Psoas muscle (tissue), 8 donors: ENCODE data around the gene MCRIP2. TPM values are rescaled to one million over a fixed set of nuclear protein-coding genes. Genes with fewer than 3 reads are reported as not detected.

Experiments
- ATAC-seq, 4 donors: fragments of 200-7000 bp; cut with Tn5 transposase; one replicate each; pipeline ENCODE4 v1.9.1; 2020; ENCODE audit warnings: moderate library complexity in 3 of 4, mild to moderate bottlenecking in 2 of 4
- DNase-seq, 2 donors: peaks; one replicate each; pipeline ENCODE4 v3.0.0-alpha.2; 2020
- H3K27ac ChIP-seq: fragments of 200-600 bp; one replicate; pipeline ENCODE4 v1.8.0; 2022
- H3K27me3 ChIP-seq, 3 donors: fragments of 200-600 bp in 1 of 3; one replicate each; pipeline versions ENCODE4 v1.6.1 to v1.8.0; 2013 to 2022; ENCODE audit warnings: low read length in 2 of 3, mild to moderate bottlenecking in 2 of 3, moderate library complexity in 1 of 3; ENCODE audit not compliant: insufficient read depth in 3 of 3
- H3K36me3 ChIP-seq, 2 donors: fragments of 200-600 bp in 1 of 2; one replicate each; pipeline versions ENCODE4 v1.6.1 to v1.8.0; 2013 to 2022; ENCODE audit warnings: low read depth in 1 of 2, mild to moderate bottlenecking in 1 of 2, moderate library complexity in 1 of 2; ENCODE audit not compliant: insufficient read depth in 1 of 2
- H3K4me1 ChIP-seq: fragments of 200-600 bp; one replicate; pipeline ENCODE4 v1.8.0; 2022
- H3K4me3 ChIP-seq: fragments of 200-600 bp; one replicate; pipeline ENCODE4 v1.8.0; 2022; ENCODE audit warnings: mild to moderate bottlenecking
- H3K9me3 ChIP-seq: fragments of 200-600 bp; one replicate; pipeline ENCODE4 v1.8.0; 2022
- CTCF ChIP-seq: fragments of 200-600 bp; IDR thresholded peaks from one replicate; pipeline ENCODE4 v1.8.0; 2022; ENCODE audit warnings: antibody characterized with exemption
- WGBS, 3 donors: extraction: QIAGEN DNeasy Blood & Tissue Kit; methylation state at CpG; one replicate each; pipeline versions ENCODE4 v1.1.6 to v1.1.7; 2013; 5-methylcytosine and 5-hydroxymethylcytosine counted together
- intact Hi-C, 2 donors: fragments of 100-400 bp; cut with DNase I; formaldehyde crosslinking; loops; one replicate each; pipeline versions ENCODE4 v1.11.0 to v1.14.2; 2022
- polyA plus RNA-seq, 3 donors: library from polyadenylated mRNA; stranded (reverse); fragments of 200-250 nt; gene quantifications; one replicate each; pipeline ENCODE4 v1.2.3, GENCODE V29; 2013
- total RNA-seq, 4 donors: library from RNA; stranded (reverse); fragmentation: NEBNext Ultra II Directional in 2 of 4; extraction: Animal tissue kit (Norgen Biotek cat#: 25700) in 2 of 4; gene quantifications; one replicate each; pipeline versions ENCODE4 v1.2.1 to v1.2.4, GENCODE V29; 2021 to 2023
- donor health status: healthy with polysubstance abuse.
- donor health status: DM: no; HTN: no; CAD: no; lungs with moderate emphysema.
- donor health status: Bipolar disorder and iron deficiency.
- donor health status: healthy.
- donor health status: DM: yes; HTN: yes; CAD: no.
- donor health status: DM: no; HTN: no; CAD: no.
- donor health status: DM: no; HTN: no; CAD: no.
- donor health status: DM: yes; HTN: yes; CAD: no.

The MCRIP2 gene
- total and polyA plus RNA-seq, 7 donors = 61.6 to 124 (median 80.2) TPM

- H3K27ac ChIP-seq = no peak overlapping the region
- peaks cover 24% of the 10 kb centered on the region for H3K4me1 ChIP-seq
- no peak for TF ChIP-seq CTCF
- H3K9me3 ChIP-seq = no peaks in the 10 kb centered on the region
- peaks cover 9 to 23% of the 10 kb centered on the region in 2 donors for H3K36me3 ChIP-seq
- H3K4me3 ChIP-seq = no peak overlapping the region
- 50 to 56% (median 54%) methylated on average over 38 to 57 of the region's 57 CpGs for WGBS, 3 donors
- H3K27me3 ChIP-seq = no peaks in the 10 kb centered on the region
- ATAC-seq (no peak), DNase-seq (no peak)
- intact Hi-C loops = no loop called here
Observed at GRCh38 chr16:677316-678190, 35.9 kb downstream of the MCRIP2 start.

GRCh38 chr16:678209-678857, 36.7 kb downstream of the MCRIP2 start:
- Histone ChIP-seq H3K27ac (no peak overlapping the region), H3K4me3 (no peak overlapping the region), H3K9me3 (no peaks in the 10 kb centered on the region), H3K4me1 (peaks cover 32% of the 10 kb centered on the region), H3K36me3 (peaks cover 5 to 23% of the 10 kb centered on the region in 2 donors), H3K27me3 (no peaks in the 10 kb centered on the region)
- ATAC-seq = no peak
- intact Hi-C loops = no loop called here
- WGBS, 3 donors = 61 to 72% (median 63%) methylated on average over 21 of the region's 21 CpGs
- TF ChIP-seq CTCF = no peak
- no peak for DNase-seq

GRCh38 chr16:678858-679813, 37.5 kb downstream of the MCRIP2 start:
- 20 to 26% (median 22%) methylated on average over 44 to 52 of the region's 52 CpGs for WGBS, 3 donors
- peak; percentile 26 to 36 (median 29) for ATAC-seq

More at GRCh38 chr16:678858-679813, 37.5 kb downstream of the MCRIP2 start:
- H3K4me1 ChIP-seq = peaks cover 37% of the 10 kb centered on the region
- H3K27ac ChIP-seq = peak overlapping the region; percentile 81
- H3K36me3 ChIP-seq = peaks cover 5 to 20% of the 10 kb centered on the region in 2 donors
- peak overlapping the region; percentile 85 for H3K4me3 ChIP-seq
- H3K27me3 ChIP-seq = no peaks in the 10 kb centered on the region
- peak; percentile 76 to 82 for DNase-seq
- H3K9me3 ChIP-seq = no peaks in the 10 kb centered on the region
- intact Hi-C loops = no loop called here
- no peak for TF ChIP-seq CTCF
